ENCODE data around the gene NRAS.

DNA sequence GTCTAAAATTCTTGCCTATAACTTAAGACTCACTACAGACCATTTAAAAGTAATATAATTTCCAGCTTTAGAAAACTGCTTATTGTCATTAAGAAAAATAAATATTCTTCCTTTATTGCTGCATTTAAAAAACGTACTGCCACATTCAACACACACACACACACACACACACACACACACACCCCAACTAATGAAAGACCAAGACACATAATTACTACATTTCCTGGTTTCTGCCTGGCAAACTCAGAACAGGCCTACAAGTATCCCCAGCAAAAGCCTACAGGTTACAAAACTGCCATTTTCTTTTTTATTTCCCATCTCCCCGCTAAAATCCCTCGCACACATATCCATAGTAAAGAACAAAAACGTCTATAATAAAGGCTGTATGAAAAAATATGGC lies 48.2 kb downstream of the NRAS start:
- TF ChIP-seq, protein P1, sequence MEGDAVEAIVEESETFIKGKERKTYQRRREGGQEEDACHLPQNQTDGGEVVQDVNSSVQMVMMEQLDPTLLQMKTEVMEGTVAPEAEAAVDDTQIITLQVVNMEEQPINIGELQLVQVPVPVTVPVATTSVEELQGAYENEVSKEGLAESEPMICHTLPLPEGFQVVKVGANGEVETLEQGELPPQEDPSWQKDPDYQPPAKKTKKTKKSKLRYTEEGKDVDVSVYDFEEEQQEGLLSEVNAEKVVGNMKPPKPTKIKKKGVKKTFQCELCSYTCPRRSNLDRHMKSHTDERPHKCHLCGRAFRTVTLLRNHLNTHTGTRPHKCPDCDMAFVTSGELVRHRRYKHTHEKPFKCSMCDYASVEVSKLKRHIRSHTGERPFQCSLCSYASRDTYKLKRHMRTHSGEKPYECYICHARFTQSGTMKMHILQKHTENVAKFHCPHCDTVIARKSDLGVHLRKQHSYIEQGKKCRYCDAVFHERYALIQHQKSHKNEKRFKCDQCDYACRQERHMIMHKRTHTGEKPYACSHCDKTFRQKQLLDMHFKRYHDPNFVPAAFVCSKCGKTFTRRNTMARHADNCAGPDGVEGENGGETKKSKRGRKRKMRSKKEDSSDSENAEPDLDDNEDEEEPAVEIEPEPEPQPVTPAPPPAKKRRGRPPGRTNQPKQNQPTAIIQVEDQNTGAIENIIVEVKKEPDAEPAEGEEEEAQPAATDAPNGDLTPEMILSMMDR (IDR thresholded peaks at IDR 0.05) = no peak
- no peak for TF ChIP-seq EP300 (IDR thresholded peaks at IDR 0.05)
- TF ChIP-seq POLR2AphosphoS5 (IDR thresholded peaks at IDR 0.05) = no peak
- no peak for TF ChIP-seq POLR2A (IDR thresholded peaks at IDR 0.05)
